H1 (cell line): ENCODE measurements around the gene DSG4. TPM values are rescaled to one million over a fixed set of nuclear protein-coding genes. Genes with fewer than 3 reads are reported as not detected.

Experiments
- CHD7 ChIP-seq: fragments of 300-600 bp; sonication (generic); IDR thresholded peaks from 2 replicates; pipeline ENCODE4 v1.7.1; 2012; ENCODE audit warnings: low read length, moderate library complexity, mild to moderate bottlenecking, inconsistent platforms; ENCODE audit not compliant: insufficient replicate concordance
- POLR2AphosphoS5 ChIP-seq: IDR thresholded peaks from 2 replicates; pipeline ENCODE4 v1.6.1; 2011; ENCODE audit warnings: low read depth, low read length
- polyA plus RNA-seq, 7 experiments: library from polyadenylated mRNA; depleted of rRNA in 3 of 7; stranded (reverse) in 5 of 7; unstranded in 2 of 7; fragments of >200 nt in 5 of 7; fragments of 200-250 nt in 2 of 7; gene quantifications; 1 replicate in 5 of 7; 2 replicates in 1 of 7; 4 replicates in 1 of 7; pipeline versions ENCODE4 v1.2.1 to v1.2.3, GENCODE V29; 2011 to 2013; ENCODE audit warnings: missing spikeins in 2 of 7, mixed read lengths in 2 of 7
- total RNA-seq: library from RNA; stranded (reverse); fragmentation: NEBNext Ultra II Directional; extraction: Animal tissue kit (Norgen Biotek cat#: 25700); gene quantifications from 2 replicates; pipeline ENCODE4 v1.2.1, GENCODE V29; 2021

Gene DSG4
- total and polyA plus RNA-seq, 2 of the 8 experiments (the other 6 are each of a cell fraction or from before 2014, with no cell fraction given) = not detected

GRCh38 chr18:31398191-31398590 is 21.6 kb downstream of the DSG4 start (continued):
- no peak for TF ChIP-seq CHD7
- no peak for TF ChIP-seq POLR2AphosphoS5
